NT2/D1 (cell line): ENCODE data around the gene RNU1-3.

Source experiments
- SUZ12 ChIP-seq: IDR thresholded peaks from 2 replicates; pipeline ENCODE4 v1.6.1; 2011; ENCODE audit not compliant: insufficient read length, insufficient read depth; ENCODE audit errors: extremely low read depth
- YY1 ChIP-seq: IDR thresholded peaks from 2 replicates; pipeline ENCODE4 v1.6.1; 2011; ENCODE audit not compliant: insufficient read length, insufficient read depth

DNA sequence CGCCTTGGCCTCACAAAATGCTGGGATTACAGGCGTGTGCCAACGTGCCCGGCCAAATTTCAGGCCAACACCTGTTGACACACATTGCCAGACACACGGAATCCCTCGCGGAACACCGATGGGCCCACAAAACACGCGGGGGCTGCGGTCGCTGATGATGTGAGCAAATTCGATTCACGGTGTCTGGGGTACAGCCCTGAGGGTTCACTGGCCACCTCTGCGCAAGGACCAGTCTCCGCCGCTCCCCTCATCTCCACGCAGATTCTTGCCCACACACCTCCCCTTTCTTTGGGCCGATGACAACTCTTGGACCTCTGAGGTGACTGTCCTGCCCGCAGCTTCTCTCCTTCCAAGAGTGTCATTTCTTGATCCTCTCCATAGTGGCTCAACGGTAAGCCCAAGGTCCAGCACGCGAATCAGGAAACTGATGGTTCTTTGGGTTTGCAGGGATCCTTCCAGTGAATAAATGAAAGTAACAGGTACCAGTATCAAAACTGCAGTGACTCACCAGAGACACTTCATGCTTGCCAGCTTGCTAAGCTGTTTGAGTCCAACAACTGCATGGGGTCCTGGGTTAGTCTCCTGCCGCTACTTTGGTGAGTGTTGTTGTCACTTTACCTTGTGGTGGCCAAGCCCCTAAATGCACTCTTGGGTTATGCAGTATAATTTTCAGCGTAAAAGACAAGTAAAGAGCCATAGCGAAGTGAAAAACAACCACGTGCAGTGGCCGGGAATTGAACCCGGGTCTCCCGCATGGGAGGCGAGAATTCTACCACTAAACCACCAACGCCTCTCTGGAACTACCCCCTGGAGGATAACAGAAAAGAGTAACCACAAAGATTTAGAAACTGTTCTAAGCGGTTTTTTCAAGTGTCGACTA lies 11.0 kb upstream of the RNU1-3 start:
- TF ChIP-seq SUZ12 = no peak
- no peak for TF ChIP-seq YY1
